ENCODE measurements around the gene PTPRB.

Gene PTPRB

DNA sequence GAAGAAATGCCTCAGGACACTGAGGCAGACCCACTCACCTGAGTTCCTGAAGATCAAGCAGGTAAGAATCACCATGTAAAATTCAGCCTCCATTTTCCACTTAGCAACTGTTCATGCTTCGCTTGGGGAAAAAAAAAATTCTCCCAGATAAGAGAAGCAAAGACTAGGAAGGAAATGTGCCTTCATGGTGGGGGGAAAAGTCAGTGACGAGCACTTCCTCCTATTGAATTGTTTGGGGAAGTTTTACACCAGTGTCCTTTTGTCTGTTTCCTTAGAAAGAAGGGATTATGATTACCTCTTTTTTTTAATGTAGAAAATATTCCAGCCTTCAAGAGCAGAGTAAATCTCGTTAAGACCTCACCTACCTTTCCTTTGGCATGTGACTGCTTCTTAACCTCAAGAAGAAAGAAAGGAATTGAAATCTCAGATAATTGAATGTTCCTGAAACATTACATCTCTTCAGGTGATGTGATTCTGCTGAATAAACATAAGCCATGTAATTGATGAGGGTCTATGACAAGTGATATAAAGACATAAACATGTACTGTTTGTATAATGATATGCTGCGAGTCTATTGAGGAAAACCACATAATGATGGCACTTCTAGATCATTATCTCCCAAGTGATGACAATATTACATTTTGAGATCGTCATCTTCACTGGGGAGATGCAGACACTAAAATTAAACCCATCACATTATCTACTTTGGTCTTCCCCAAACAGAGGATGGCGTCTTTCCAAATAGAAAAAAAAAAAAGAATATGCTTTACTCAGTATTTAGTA, at the start of gene PTPRB:
Gene PTPRB, minus strand, starts transcription at position 127 of the 783 bp plus-strand sequence. Its CDS starts 34 bp downstream, at position 93.
- Mint-ChIP-seq H3K36me3 (ENCODE audit: low read depth) (no peaks in the 10 kb centered on the region), H3K4me1 (no peaks in the 10 kb centered on the region), H3K27ac (no peak within 1 kb of the TSS), H3K27me3 (ENCODE audit: low read depth, poor library complexity) (peaks cover 16% of the 10 kb centered on the region), H3K4me3 (no peak within 1 kb of the TSS), H3K9me3 (no peaks in the 10 kb centered on the region)
- no peak for DNase-seq
- TF ChIP-seq, protein P1, sequence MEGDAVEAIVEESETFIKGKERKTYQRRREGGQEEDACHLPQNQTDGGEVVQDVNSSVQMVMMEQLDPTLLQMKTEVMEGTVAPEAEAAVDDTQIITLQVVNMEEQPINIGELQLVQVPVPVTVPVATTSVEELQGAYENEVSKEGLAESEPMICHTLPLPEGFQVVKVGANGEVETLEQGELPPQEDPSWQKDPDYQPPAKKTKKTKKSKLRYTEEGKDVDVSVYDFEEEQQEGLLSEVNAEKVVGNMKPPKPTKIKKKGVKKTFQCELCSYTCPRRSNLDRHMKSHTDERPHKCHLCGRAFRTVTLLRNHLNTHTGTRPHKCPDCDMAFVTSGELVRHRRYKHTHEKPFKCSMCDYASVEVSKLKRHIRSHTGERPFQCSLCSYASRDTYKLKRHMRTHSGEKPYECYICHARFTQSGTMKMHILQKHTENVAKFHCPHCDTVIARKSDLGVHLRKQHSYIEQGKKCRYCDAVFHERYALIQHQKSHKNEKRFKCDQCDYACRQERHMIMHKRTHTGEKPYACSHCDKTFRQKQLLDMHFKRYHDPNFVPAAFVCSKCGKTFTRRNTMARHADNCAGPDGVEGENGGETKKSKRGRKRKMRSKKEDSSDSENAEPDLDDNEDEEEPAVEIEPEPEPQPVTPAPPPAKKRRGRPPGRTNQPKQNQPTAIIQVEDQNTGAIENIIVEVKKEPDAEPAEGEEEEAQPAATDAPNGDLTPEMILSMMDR (IDR thresholded peaks at IDR 0.05), result no peak

DNA sequence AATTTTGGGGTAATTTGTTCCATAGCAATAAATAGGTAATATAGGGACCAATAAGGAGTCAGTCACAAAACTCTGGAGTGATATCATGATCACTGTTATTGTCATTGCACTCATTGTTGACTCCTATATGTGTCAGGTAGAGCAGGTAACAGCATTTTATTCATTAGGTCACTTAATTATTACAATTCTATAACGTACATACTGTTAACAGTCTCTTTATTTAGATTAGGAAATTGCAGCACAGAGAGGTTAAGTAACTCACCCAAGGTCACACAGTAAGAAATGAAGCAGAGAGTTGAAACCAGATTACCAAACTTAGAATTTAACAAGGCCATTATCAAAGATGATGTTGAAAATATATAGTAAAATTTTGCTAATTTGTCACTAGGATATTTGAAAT, 49.7 kb upstream of the PTPRB start:
- Mint-ChIP-seq H3K36me3 (ENCODE audit: low read depth) (no peaks in the 10 kb centered on the region), H3K4me3 (no peak overlapping the region), H3K4me1 (no peaks in the 10 kb centered on the region), H3K9me3 (no peaks in the 10 kb centered on the region), H3K27ac (no peak overlapping the region), H3K27me3 (ENCODE audit: low read depth, poor library complexity) (peaks cover 3% of the 10 kb centered on the region)
- no peak for DNase-seq
- TF ChIP-seq, protein P1 (IDR thresholded peaks at IDR 0.05), result no peak

DNA sequence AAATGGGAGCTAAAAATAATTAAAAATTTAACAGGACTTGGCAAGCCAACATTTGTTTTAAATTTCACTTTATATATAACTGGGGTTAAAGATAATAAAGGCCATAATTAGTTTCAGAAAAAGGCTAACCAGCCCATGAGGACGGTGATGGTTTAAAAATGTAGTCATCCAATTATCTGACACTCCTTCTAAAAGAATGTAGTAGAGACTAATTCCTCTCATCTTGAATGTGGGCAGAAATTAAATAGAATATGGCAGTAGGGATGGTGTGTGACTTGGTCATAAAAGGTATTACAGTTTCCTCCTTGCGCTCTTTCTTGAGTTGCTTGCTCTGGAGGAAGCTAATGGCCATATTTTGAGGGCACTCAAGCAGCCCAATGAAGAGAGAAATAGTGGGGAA, 49.1 kb upstream of the PTPRB start:
- Mint-ChIP-seq H3K27me3 (ENCODE audit: low read depth, poor library complexity) (peaks cover 3% of the 10 kb centered on the region), H3K36me3 (ENCODE audit: low read depth) (no peaks in the 10 kb centered on the region), H3K27ac (no peak overlapping the region), H3K4me1 (no peaks in the 10 kb centered on the region), H3K9me3 (no peaks in the 10 kb centered on the region), H3K4me3 (no peak overlapping the region)
- TF ChIP-seq, protein P1 (IDR thresholded peaks at IDR 0.05), result no peak
- DNase-seq, result no peak

DNA sequence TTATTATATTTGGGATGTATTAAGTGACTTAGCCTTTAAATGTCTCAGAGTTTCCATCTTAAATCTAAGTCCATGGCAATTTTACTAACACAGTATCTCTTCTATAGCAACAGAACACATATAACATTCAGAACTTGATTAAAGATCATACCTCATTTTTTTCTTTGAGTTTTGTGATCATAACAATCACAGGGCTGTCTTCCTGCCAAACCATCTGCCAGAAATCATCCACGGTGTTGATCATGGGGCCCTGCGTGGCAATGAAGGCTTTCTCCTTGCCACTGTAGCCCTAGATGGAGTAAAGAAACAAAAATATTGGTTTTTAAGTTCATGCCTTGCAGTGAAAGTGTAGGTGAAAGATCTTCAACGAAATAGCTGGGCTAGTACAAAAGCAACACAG, 46.7 kb upstream of the PTPRB start:
- no peaks in the 10 kb centered on the region for H3K27me3 Mint-ChIP-seq (ENCODE audit: low read depth, poor library complexity)
- DNase-seq, result no peak
- H3K4me1 Mint-ChIP-seq, result no peaks in the 10 kb centered on the region
- H3K4me3 Mint-ChIP-seq, result no peak overlapping the region
- no peaks in the 10 kb centered on the region for H3K36me3 Mint-ChIP-seq (ENCODE audit: low read depth)
- TF ChIP-seq, protein P1 (IDR thresholded peaks at IDR 0.05), result no peak
- no peak overlapping the region for H3K27ac Mint-ChIP-seq
- no peaks in the 10 kb centered on the region for H3K9me3 Mint-ChIP-seq

DNA sequence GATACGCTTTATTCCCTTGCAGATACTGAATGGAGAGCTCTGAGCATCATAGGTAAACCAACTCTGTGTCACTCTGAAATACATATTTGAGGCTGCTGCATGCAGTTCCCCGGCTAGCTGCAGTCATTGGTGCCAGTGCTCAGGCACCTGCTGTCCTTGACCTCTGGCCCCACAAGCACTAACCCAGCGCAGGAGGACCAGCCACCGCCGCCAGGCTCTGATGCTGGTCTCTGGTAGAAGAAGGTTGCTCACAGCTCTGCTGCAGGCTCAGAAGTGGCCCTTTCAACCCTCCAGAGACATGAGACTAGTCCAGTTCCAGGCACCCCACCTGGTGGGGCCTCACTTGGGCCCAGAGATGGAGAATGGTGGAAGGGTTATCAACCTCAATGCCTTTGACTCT, 34.5 kb upstream of the PTPRB start:
- H3K4me3 Mint-ChIP-seq, result no peak overlapping the region
- no peaks in the 10 kb centered on the region for H3K4me1 Mint-ChIP-seq
- no peaks in the 10 kb centered on the region for H3K36me3 Mint-ChIP-seq (ENCODE audit: low read depth)
- H3K27ac Mint-ChIP-seq, result no peak overlapping the region
- TF ChIP-seq, protein P1 (IDR thresholded peaks at IDR 0.05), result no peak
- H3K27me3 Mint-ChIP-seq (ENCODE audit: low read depth, poor library complexity), result peaks cover 5% of the 10 kb centered on the region
- H3K9me3 Mint-ChIP-seq, result no peaks in the 10 kb centered on the region
- no peak for DNase-seq

DNA sequence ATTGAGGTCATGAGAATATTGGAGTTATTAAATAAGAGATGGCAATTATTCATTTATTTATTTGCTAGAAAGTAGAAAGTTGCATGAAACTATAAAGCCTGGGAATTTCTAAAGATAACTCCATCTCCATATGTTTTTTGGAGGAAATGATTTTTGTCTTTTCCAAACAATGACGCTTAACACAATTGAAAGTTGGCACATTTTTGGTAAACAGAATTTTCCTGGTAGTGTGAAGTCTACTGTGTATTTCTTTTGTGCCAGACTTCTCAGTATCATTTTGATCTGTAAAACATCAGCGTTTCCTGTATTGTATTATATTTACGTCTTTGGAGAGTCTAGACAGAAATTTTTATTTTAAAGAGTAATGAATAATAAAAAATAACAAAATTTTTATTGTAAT, 33.7 kb upstream of the PTPRB start:
- H3K36me3 Mint-ChIP-seq (ENCODE audit: low read depth), result no peaks in the 10 kb centered on the region
- H3K4me3 Mint-ChIP-seq, result no peak overlapping the region
- H3K27me3 Mint-ChIP-seq (ENCODE audit: low read depth, poor library complexity), result peaks cover 5% of the 10 kb centered on the region
- DNase-seq, result no peak
- no peak overlapping the region for H3K27ac Mint-ChIP-seq
- H3K9me3 Mint-ChIP-seq, result no peaks in the 10 kb centered on the region
- TF ChIP-seq, protein P1 (IDR thresholded peaks at IDR 0.05), result no peak
- no peaks in the 10 kb centered on the region for H3K4me1 Mint-ChIP-seq

All from nephron progenitor cell (in vitro differentiated cells).